ENCODE results near the gene ITLN1. TPM values are rescaled to one million over a fixed set of nuclear protein-coding genes. Genes with fewer than 3 reads are reported as not detected.

The ITLN1 gene
- polyA plus RNA-seq, 1 donor (not counting 4 experiments of a cell fraction or from before 2014, with no cell fraction given), result not detected

DNA sequence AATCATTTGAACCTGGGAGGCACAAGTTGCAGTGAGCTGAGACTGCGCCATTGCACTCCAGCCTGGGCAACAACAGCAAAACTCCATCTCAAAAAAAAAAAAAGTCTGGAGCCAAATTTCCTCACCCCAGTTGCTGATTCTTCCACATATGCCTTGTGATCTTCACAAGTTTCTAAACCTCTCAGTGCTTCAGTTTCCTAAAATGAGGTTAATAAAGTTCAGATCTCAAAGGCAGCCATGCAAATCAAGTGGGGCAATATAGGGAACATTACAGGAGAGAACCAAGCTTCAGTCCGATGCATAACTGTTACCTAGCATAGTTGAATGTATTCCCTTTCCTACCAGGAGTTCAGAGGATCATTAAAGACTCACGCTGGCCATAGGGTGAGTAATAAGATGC, 4.8 kb downstream of the ITLN1 start:
- no peaks in the 10 kb centered on the region for H3K9me3 ChIP-seq (ENCODE audit: control insufficient read depth, low read depth, low read length)
- DNase-seq (ENCODE audit: low read depth, low spot score) (no peak), FAIRE-seq (no peak)
- no peak overlapping the region for H3K4me2 ChIP-seq (ENCODE audit: control insufficient read depth, extremely low read depth, insufficient read depth, low read depth, low read length)
- H3K27ac ChIP-seq (ENCODE audit: control insufficient read depth, insufficient read depth, low read length), result no peak overlapping the region
- H2AFZ ChIP-seq (ENCODE audit: control insufficient read depth, low read length), result no peak overlapping the region
- H3K9me1 ChIP-seq (ENCODE audit: control insufficient read depth, extremely low read depth, insufficient read depth, low read length), result no peaks in the 10 kb centered on the region
- no peaks in the 10 kb centered on the region for H3K27me3 ChIP-seq (ENCODE audit: control insufficient read depth, extremely low read depth, insufficient read depth, low read length)
- H3K9ac ChIP-seq (ENCODE audit: control insufficient read depth, extremely low read depth, insufficient read depth, low read length), result no peak overlapping the region
- no peaks in the 10 kb centered on the region for H3K4me1 ChIP-seq (ENCODE audit: control insufficient read depth, extremely low read depth, insufficient read depth, low read length)
- H3K4me3 ChIP-seq (ENCODE audit: control insufficient read depth in 2 of 3, extremely low read depth in 1 of 3, insufficient read depth in 2 of 3, low read depth in 1 of 3, low read length in 3 of 3), result no peak overlapping the region
- no peaks in the 10 kb centered on the region for H4K20me1 ChIP-seq (ENCODE audit: control insufficient read depth, extremely low read depth, insufficient read depth, low read length)
- no peaks in the 10 kb centered on the region for H3K79me2 ChIP-seq (ENCODE audit: control insufficient read depth, insufficient read depth, low read length)
- no peaks in the 10 kb centered on the region for H3K36me3 ChIP-seq (ENCODE audit: control insufficient read depth in 2 of 2, extremely low read depth in 1 of 2, insufficient read depth in 2 of 2, low read length in 2 of 2)
- dilution Hi-C loops (cut with MboI; ENCODE audit: extremely low pct_ligation_motif_present, low sequenced_read_pairs), result no loop called here
- TF ChIP-seq, protein P1, sequence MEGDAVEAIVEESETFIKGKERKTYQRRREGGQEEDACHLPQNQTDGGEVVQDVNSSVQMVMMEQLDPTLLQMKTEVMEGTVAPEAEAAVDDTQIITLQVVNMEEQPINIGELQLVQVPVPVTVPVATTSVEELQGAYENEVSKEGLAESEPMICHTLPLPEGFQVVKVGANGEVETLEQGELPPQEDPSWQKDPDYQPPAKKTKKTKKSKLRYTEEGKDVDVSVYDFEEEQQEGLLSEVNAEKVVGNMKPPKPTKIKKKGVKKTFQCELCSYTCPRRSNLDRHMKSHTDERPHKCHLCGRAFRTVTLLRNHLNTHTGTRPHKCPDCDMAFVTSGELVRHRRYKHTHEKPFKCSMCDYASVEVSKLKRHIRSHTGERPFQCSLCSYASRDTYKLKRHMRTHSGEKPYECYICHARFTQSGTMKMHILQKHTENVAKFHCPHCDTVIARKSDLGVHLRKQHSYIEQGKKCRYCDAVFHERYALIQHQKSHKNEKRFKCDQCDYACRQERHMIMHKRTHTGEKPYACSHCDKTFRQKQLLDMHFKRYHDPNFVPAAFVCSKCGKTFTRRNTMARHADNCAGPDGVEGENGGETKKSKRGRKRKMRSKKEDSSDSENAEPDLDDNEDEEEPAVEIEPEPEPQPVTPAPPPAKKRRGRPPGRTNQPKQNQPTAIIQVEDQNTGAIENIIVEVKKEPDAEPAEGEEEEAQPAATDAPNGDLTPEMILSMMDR (optimal IDR thresholded peaks at IDR 0.05 in 1 of 3, IDR thresholded peaks at IDR 0.05 in 1 of 3, conservative IDR thresholded peaks at IDR 0.05 in 1 of 3; ENCODE audit: extremely low read depth in 1 of 3, insufficient read depth in 2 of 3, low read length in 3 of 3), result no peak
- no peak for TF ChIP-seq EZH2 (IDR thresholded peaks at IDR 0.05; ENCODE audit: low read length)

DNA sequence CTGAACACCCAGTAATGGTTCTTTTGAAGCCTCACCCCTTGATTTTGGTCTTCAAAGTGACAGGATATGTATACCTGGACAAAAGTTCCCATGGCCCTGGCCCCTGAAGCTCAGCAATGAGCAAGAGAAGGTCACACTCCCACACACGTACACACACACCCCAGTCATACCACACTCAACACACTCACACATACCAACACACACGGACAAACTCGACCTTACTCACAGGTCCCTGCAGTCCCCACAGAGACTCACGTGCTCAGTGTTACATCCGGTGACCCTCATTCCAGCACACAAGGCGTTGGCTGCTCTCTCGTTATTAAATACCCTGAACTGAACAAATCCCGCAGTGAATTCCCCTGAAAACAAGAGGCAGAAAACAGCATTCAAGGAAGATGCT, 5.9 kb downstream of the ITLN1 start:
- Histone ChIP-seq H3K79me2 (ENCODE audit: control insufficient read depth, insufficient read depth, low read length) (no peaks in the 10 kb centered on the region), H3K9me1 (ENCODE audit: control insufficient read depth, extremely low read depth, insufficient read depth, low read length) (no peaks in the 10 kb centered on the region), H4K20me1 (ENCODE audit: control insufficient read depth, extremely low read depth, insufficient read depth, low read length) (no peaks in the 10 kb centered on the region), H3K27ac (ENCODE audit: control insufficient read depth, insufficient read depth, low read length) (no peak overlapping the region), H3K9me3 (ENCODE audit: control insufficient read depth, low read depth, low read length) (no peaks in the 10 kb centered on the region), H3K9ac (ENCODE audit: control insufficient read depth, extremely low read depth, insufficient read depth, low read length) (no peak overlapping the region), H3K4me3 (ENCODE audit: control insufficient read depth in 2 of 3, extremely low read depth in 1 of 3, insufficient read depth in 2 of 3, low read depth in 1 of 3, low read length in 3 of 3) (no peak overlapping the region), H3K36me3 (ENCODE audit: control insufficient read depth in 2 of 2, extremely low read depth in 1 of 2, insufficient read depth in 2 of 2, low read length in 2 of 2) (no peaks in the 10 kb centered on the region), H2AFZ (ENCODE audit: control insufficient read depth, low read length) (no peak overlapping the region), H3K4me2 (ENCODE audit: control insufficient read depth, extremely low read depth, insufficient read depth, low read depth, low read length) (no peak overlapping the region), H3K4me1 (ENCODE audit: control insufficient read depth, extremely low read depth, insufficient read depth, low read length) (no peaks in the 10 kb centered on the region), H3K27me3 (ENCODE audit: control insufficient read depth, extremely low read depth, insufficient read depth, low read length) (no peaks in the 10 kb centered on the region)
- dilution Hi-C loops (cut with MboI; ENCODE audit: extremely low pct_ligation_motif_present, low sequenced_read_pairs), result no loop called here
- DNase-seq (ENCODE audit: low read depth, low spot score), result no peak
- TF ChIP-seq EZH2 (IDR thresholded peaks at IDR 0.05; ENCODE audit: low read length), result no peak
- TF ChIP-seq, protein P1 (optimal IDR thresholded peaks at IDR 0.05 in 1 of 3, IDR thresholded peaks at IDR 0.05 in 1 of 3, conservative IDR thresholded peaks at IDR 0.05 in 1 of 3; ENCODE audit: extremely low read depth in 1 of 3, insufficient read depth in 2 of 3, low read length in 3 of 3), result no peak
- FAIRE-seq, result no peak

All from keratinocyte (primary cell).